Loucy (cell line): ENCODE measurements around the gene TSC22D3.

Experiments
- CTCF ChIP-seq: fragments of 200-600 bp; sonication (generic); conservative IDR thresholded peaks from 2 replicates; pipeline ENCODE4 v1.5.1; 2014; ENCODE audit warnings: mild to moderate bottlenecking, antibody characterized with exemption, low read length
- EZH2phosphoT487 ChIP-seq: fragments of 200-600 bp; IDR thresholded peaks from 2 replicates; pipeline ENCODE4 v1.6.1; 2018; ENCODE audit warnings: antibody characterized with exemption, mild to moderate bottlenecking, moderate library complexity, borderline replicate concordance

- TF ChIP-seq EZH2phosphoT487 (no peak), CTCF (no peak)
Measured at GRCh38 chrX:107683124-107683895, 92.3 kb downstream of the TSC22D3 start.
